H1 (cell line): Measurements from ENCODE around the gene ACTN3. TPM values are rescaled to one million over a fixed set of nuclear protein-coding genes. Genes with fewer than 3 reads are reported as not detected.

Experiments used
- CTCF ChIA-PET: fragments of 300-600 bp; sonication (Branson Sonifier 250); formaldehyde crosslinking; loops from one replicate; lab custom pipeline; 2021; ENCODE audit not compliant: partially characterized antibody; lab: Charles Lee
- POLR2A ChIA-PET: fragments of 300-600 bp; sonication (Branson Sonifier 250); formaldehyde crosslinking; loops from one replicate; lab custom pipeline; 2021; ENCODE audit warnings: inconsistent platforms; ENCODE audit not compliant: partially characterized antibody; lab: Charles Lee
- DNase-seq, 2 experiments: peaks; one replicate each; pipeline versions ENCODE4 v3.0.0 to v3.0.0-alpha.2; 2010 to 2022; ENCODE audit warnings: low spot score in 2 of 2, low read depth in 1 of 2, mixed read lengths in 1 of 2
- FAIRE-seq: peaks from 2 replicates; lab custom pipeline; 2011; peaks lifted over from hg19 to GRCh38; lab: Jason Lieb, UNC
- H2AFZ ChIP-seq: 2 replicates; pipeline ENCODE4 v1.8.1; 2012; ENCODE audit warnings: low read length, inconsistent platforms
- H2AK5ac ChIP-seq: 2 replicates; pipeline ENCODE4 v1.6.1; 2013; ENCODE audit warnings: low read depth, low read length
- H2BK120ac ChIP-seq: replicated peaks from 2 replicates; pipeline ENCODE3; 2013; ENCODE audit warnings: low read depth, low read length, inconsistent platforms
- H2BK12ac ChIP-seq: 2 replicates; pipeline ENCODE4 v1.6.1; 2013; ENCODE audit warnings: low read depth, low read length
- H2BK15ac ChIP-seq: 2 replicates; pipeline ENCODE4 v1.6.1; 2013; ENCODE audit warnings: low read length
- H2BK20ac ChIP-seq: 2 replicates; pipeline ENCODE4 v1.6.1; 2013; ENCODE audit warnings: low read length
- H2BK5ac ChIP-seq: 2 replicates; pipeline ENCODE4 v1.6.1; 2013; ENCODE audit warnings: low read depth, low read length
- H3K14ac ChIP-seq: 2 replicates; pipeline ENCODE4 v1.6.1; 2013; ENCODE audit warnings: inconsistent platforms; ENCODE audit not compliant: insufficient read length
- H3K18ac ChIP-seq: 2 replicates; pipeline ENCODE4 v1.6.1; 2013; ENCODE audit warnings: low read length; ENCODE audit errors: extremely low read depth
- H3K23ac ChIP-seq: 2 replicates; pipeline ENCODE4 v1.6.1; 2013; ENCODE audit warnings: inconsistent platforms; ENCODE audit not compliant: insufficient read length
- H3K23me2 ChIP-seq: 2 replicates; pipeline ENCODE4 v1.6.1; 2013; ENCODE audit warnings: low read depth, low read length
- H3K27ac ChIP-seq: 2 replicates; pipeline ENCODE4 v1.6.1; 2011; ENCODE audit warnings: low read depth, low read length, inconsistent platforms
- H3K27me3 ChIP-seq, 4 experiments: replicated peaks in 1 of 4; 1 replicate in 1 of 4; 2 replicates in 3 of 4; pipeline versions ENCODE4 v1.6.1 to v1.8.1; 2011 to 2013; ENCODE audit warnings: low read length in 3 of 4, mild to moderate bottlenecking in 3 of 4, inconsistent platforms in 2 of 4, mixed read lengths in 2 of 4, moderate library complexity in 1 of 4; ENCODE audit not compliant: control insufficient read depth in 3 of 4, insufficient read depth in 3 of 4; ENCODE audit errors: extremely low read depth in 1 of 4
- H3K36me3 ChIP-seq, 4 experiments: 2 replicates each; pipeline versions ENCODE4 v1.6.1 to v1.8.1; 2011 to 2013; ENCODE audit warnings: mild to moderate bottlenecking in 4 of 4, low read length in 3 of 4, moderate library complexity in 2 of 4, control low read depth in 1 of 4, inconsistent platforms in 1 of 4; ENCODE audit not compliant: insufficient read depth in 4 of 4, control insufficient read depth in 2 of 4
- H3K4ac ChIP-seq: replicated peaks from 2 replicates; pipeline ENCODE3; 2013; ENCODE audit warnings: low read length, low read depth, mixed read lengths, inconsistent platforms; ENCODE audit not compliant: insufficient read length
- H3K4me1 ChIP-seq, 4 experiments: replicated peaks in 1 of 4; 1 replicate in 1 of 4; 2 replicates in 3 of 4; pipeline versions ENCODE4 v1.6.1 to v1.8.1; 2011 to 2013; ENCODE audit warnings: low read length in 3 of 4, inconsistent platforms in 2 of 4, mixed read lengths in 1 of 4; ENCODE audit not compliant: insufficient read depth in 4 of 4, control insufficient read depth in 3 of 4
- H3K4me2 ChIP-seq, 2 experiments: 2 replicates each; pipeline versions ENCODE4 v1.6.1 to v1.8.1; 2011 to 2013; ENCODE audit warnings: low read depth in 2 of 2, low read length in 2 of 2, control low read depth in 1 of 2, inconsistent platforms in 1 of 2, mild to moderate bottlenecking in 1 of 2; ENCODE audit not compliant: insufficient read depth in 1 of 2
- H3K4me3 ChIP-seq, 4 experiments: fragments of 200-600, 300-600 bp in 1 of 4; sonication (generic), shearing (Covaris generic), sonication (Bioruptor Twin) in 1 of 4; 2 replicates each; pipeline versions ENCODE4 v1.5.1 to v1.8.1; 2011 to 2016; ENCODE audit warnings: low read length in 4 of 4, low read depth in 3 of 4, control low read depth in 2 of 4, inconsistent platforms in 2 of 4, mild to moderate bottlenecking in 2 of 4, mixed read lengths in 1 of 4, moderate library complexity in 1 of 4; ENCODE audit not compliant: insufficient read depth in 2 of 4; ENCODE audit errors: extremely low read depth in 1 of 4
- H3K56ac ChIP-seq: replicated peaks from 2 replicates; pipeline ENCODE3; 2013; ENCODE audit warnings: low read depth, mild to moderate bottlenecking, mixed read lengths, low read length, inconsistent platforms; ENCODE audit not compliant: insufficient read length
- H3K79me1 ChIP-seq: 2 replicates; pipeline ENCODE4 v1.6.1; 2013; ENCODE audit warnings: low read depth, low read length, control low read depth
- H3K79me2 ChIP-seq, 2 experiments: 2 replicates each; pipeline versions ENCODE4 v1.6.1 to v1.8.1; 2012 to 2013; ENCODE audit warnings: low read length in 2 of 2, mild to moderate bottlenecking in 2 of 2, inconsistent platforms in 1 of 2; ENCODE audit not compliant: insufficient read depth in 2 of 2, control insufficient read depth in 1 of 2
- H3K9ac ChIP-seq, 4 experiments: replicated peaks in 1 of 4; 1 replicate in 1 of 4; 2 replicates in 3 of 4; pipeline versions ENCODE4 v1.6.1 to v1.8.1; 2011 to 2013; ENCODE audit warnings: low read depth in 3 of 4, low read length in 3 of 4, control low read depth in 2 of 4, mild to moderate bottlenecking in 2 of 4, moderate library complexity in 2 of 4, inconsistent platforms in 1 of 4; ENCODE audit errors: extremely low read depth in 1 of 4
- H3K9me3 ChIP-seq, 2 experiments: 2 replicates each; pipeline versions ENCODE4 v1.6.1 to v1.8.1; 2012 to 2013; ENCODE audit warnings: mild to moderate bottlenecking in 2 of 2, moderate library complexity in 2 of 2, control low read depth in 1 of 2, inconsistent platforms in 1 of 2, low read depth in 1 of 2, low read length in 1 of 2, mixed read lengths in 1 of 2; ENCODE audit not compliant: insufficient read depth in 2 of 2
- H4K20me1 ChIP-seq, 2 experiments: replicated peaks in 1 of 2; 2 replicates each; pipeline versions ENCODE3 to v1.8.1; 2011 to 2013; ENCODE audit warnings: inconsistent platforms in 2 of 2, low read length in 2 of 2, mild to moderate bottlenecking in 1 of 2; ENCODE audit not compliant: insufficient read depth in 2 of 2, control insufficient read depth in 1 of 2
- H4K5ac ChIP-seq: 2 replicates; pipeline ENCODE4 v1.6.1; 2013; ENCODE audit warnings: low read length, low read depth, mixed read lengths, inconsistent platforms; ENCODE audit not compliant: insufficient read length
- H4K8ac ChIP-seq: 2 replicates; pipeline ENCODE4 v1.8.0; 2013; ENCODE audit warnings: mild to moderate bottlenecking, moderate library complexity, low read length, inconsistent platforms; ENCODE audit not compliant: insufficient read depth; ENCODE audit errors: extremely low read depth
- H4K91ac ChIP-seq: replicated peaks from 2 replicates; pipeline ENCODE3; 2013; ENCODE audit warnings: low read length, mixed read lengths, inconsistent platforms; ENCODE audit not compliant: insufficient read length
- ASH2L ChIP-seq: fragments of 200-600, 300-600 bp; sonication (generic); IDR thresholded peaks from one replicate; pipeline ENCODE4 v1.7.1; 2017; ENCODE audit warnings: low read length
- EP300 ChIP-seq, 2 experiments: IDR thresholded peaks; 1 replicate in 1 of 2; 2 replicates in 1 of 2; pipeline ENCODE4 v1.6.1; 2011 to 2012; ENCODE audit warnings: low read depth in 2 of 2, low read length in 2 of 2, mild to moderate bottlenecking in 2 of 2, borderline replicate concordance in 1 of 2, inconsistent platforms in 1 of 2, moderate library complexity in 1 of 2
- KDM1A ChIP-seq: fragments of 200-600, 300-600 bp; sonication (generic); IDR thresholded peaks from 2 replicates; pipeline ENCODE4 v1.7.1; 2016; ENCODE audit warnings: mild to moderate bottlenecking, low read length, borderline replicate concordance
- NRF1 ChIP-seq: IDR thresholded peaks from 2 replicates; pipeline ENCODE4 v1.6.1; 2011; ENCODE audit warnings: mild to moderate bottlenecking, low read depth, low read length, improper control_type of control experiment
- POLR2A ChIP-seq, 2 experiments: IDR thresholded peaks; 1 replicate in 1 of 2; 2 replicates in 1 of 2; pipeline ENCODE4 v1.6.1; 2011; ENCODE audit warnings: low read depth in 2 of 2, low read length in 2 of 2, mild to moderate bottlenecking in 2 of 2; ENCODE audit errors: control extremely low read depth in 1 of 2
- POLR2AphosphoS5 ChIP-seq: IDR thresholded peaks from 2 replicates; pipeline ENCODE4 v1.6.1; 2011; ENCODE audit warnings: low read depth, low read length
- RXRA ChIP-seq: IDR thresholded peaks from 2 replicates; pipeline ENCODE4 v1.6.1; 2011; ENCODE audit warnings: low read depth, mild to moderate bottlenecking, low read length, moderate library complexity; ENCODE audit not compliant: insufficient read depth
- SAP30 ChIP-seq: fragments of 300-600 bp; sonication (generic); IDR thresholded peaks from 2 replicates; pipeline ENCODE4 v1.7.1; 2012; ENCODE audit warnings: low read length, moderate library complexity, mild to moderate bottlenecking, inconsistent platforms; ENCODE audit not compliant: insufficient read depth, insufficient replicate concordance
- SP1 ChIP-seq: IDR thresholded peaks from 2 replicates; pipeline ENCODE4 v1.6.1; 2011; ENCODE audit warnings: low read depth, low read length
- SRF ChIP-seq: IDR thresholded peaks from 2 replicates; pipeline ENCODE4 v1.6.1; 2011; ENCODE audit warnings: mild to moderate bottlenecking, low read depth, low read length, moderate library complexity
- TAF1 ChIP-seq: IDR thresholded peaks from 2 replicates; pipeline ENCODE4 v1.6.1; 2011; ENCODE audit warnings: mild to moderate bottlenecking, low read depth, low read length
- TCF12 ChIP-seq: IDR thresholded peaks from 2 replicates; pipeline ENCODE4 v1.6.1; 2011; ENCODE audit warnings: low read depth, mild to moderate bottlenecking, low read length
- TEAD4 ChIP-seq: IDR thresholded peaks from 2 replicates; pipeline ENCODE4 v1.6.1; 2012; ENCODE audit warnings: low read depth, low read length, inconsistent platforms, mixed read lengths
- YY1 ChIP-seq: IDR thresholded peaks from 2 replicates; pipeline ENCODE4 v1.6.1; 2011; ENCODE audit warnings: low read depth, mild to moderate bottlenecking, low read length
- WGBS, 2 experiments: shearing (Covaris generic) in 1 of 2; methylation state at CpG; one replicate each; pipeline versions ENCODE4 v1.1.6 to v1.1.7; 2013 to 2015; ENCODE audit warnings: low lambda C conversion rate in 2 of 2, mixed read lengths in 2 of 2, inconsistent platforms in 1 of 2, low coverage in 1 of 2, missing lambda C conversion rate in 1 of 2; ENCODE audit not compliant: insufficient replicate concordance in 2 of 2, insufficient coverage in 1 of 2, insufficient read length in 1 of 2; ENCODE audit errors: extremely low coverage in 1 of 2, missing lambda C conversion rate in 1 of 2; 5-methylcytosine and 5-hydroxymethylcytosine counted together
- polyA plus RNA-seq, 7 experiments: library from polyadenylated mRNA; depleted of rRNA in 3 of 7; stranded (reverse) in 5 of 7; unstranded in 2 of 7; fragments of >200 nt in 5 of 7; fragments of 200-250 nt in 2 of 7; gene quantifications; 1 replicate in 5 of 7; 2 replicates in 1 of 7; 4 replicates in 1 of 7; pipeline versions ENCODE4 v1.2.1 to v1.2.3, GENCODE V29; 2011 to 2013; ENCODE audit warnings: missing spikeins in 2 of 7, mixed read lengths in 2 of 7
- total RNA-seq: library from RNA; stranded (reverse); fragmentation: NEBNext Ultra II Directional; extraction: Animal tissue kit (Norgen Biotek cat#: 25700); gene quantifications from 2 replicates; pipeline ENCODE4 v1.2.1, GENCODE V29; 2021
- TF ChIP-seq, protein P1 (sequence below): IDR thresholded peaks from 2 replicates; pipeline ENCODE4 v1.6.1; 2012; ENCODE audit warnings: inconsistent platforms

The ACTN3 gene
- total and polyA plus RNA-seq, 2 of the 8 experiments (the other 6 are each of a cell fraction or from before 2014, with no cell fraction given), result 30.8 to 36.7 TPM

DNA sequence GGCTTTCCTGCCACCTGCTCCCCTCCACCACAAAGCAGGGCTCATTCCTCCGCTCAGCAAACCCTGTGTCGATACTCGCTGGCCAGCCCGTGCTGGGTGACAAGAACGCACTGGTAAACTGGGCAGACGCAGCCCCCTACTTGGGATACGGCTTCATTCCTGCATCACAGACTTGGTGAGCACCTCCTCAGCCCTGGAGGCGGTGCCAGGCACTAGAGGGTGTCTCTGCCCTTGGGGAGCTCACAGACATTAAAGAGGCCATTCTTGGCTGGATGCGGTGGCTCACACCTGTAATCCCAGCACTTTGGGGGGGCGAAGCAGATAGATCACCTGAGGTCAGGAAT lies 6.9 kb upstream of the ACTN3 start:
- Histone ChIP-seq H3K4me2 (no peak overlapping the region), H4K5ac (no peak overlapping the region), H2AFZ (no peak overlapping the region), H2BK20ac (0 out of 2 replicates have a peak overlapping the region, but pooled peaks have one; percentile 10), H3K27me3 (no peaks in the 10 kb centered on the region), H3K79me1 (no peaks in the 10 kb centered on the region), H3K18ac (no peak overlapping the region), H3K23ac (no peak overlapping the region), H2BK12ac (0 out of 2 replicates have a peak overlapping the region, but pooled peaks have one; percentile 17), H3K4me3 (no peak overlapping the region), H3K14ac (no peak overlapping the region), H3K79me2 (no peaks in the 10 kb centered on the region), H4K8ac (no peak overlapping the region), H3K4ac (no peak overlapping the region), H2BK5ac (peak overlapping the region; percentile 81; the same call in 1 of the 2 replicates), H2AK5ac (peak overlapping the region; percentile 75; the same call in 1 of the 2 replicates), H4K91ac (no peak overlapping the region), H3K9me3 (no peaks in the 10 kb centered on the region), H4K20me1 (no peaks in the 10 kb centered on the region), H3K9ac (no peak overlapping the region), H3K23me2 (no peaks in the 10 kb centered on the region), H3K56ac (no peak overlapping the region), H3K36me3 (no peaks in the 10 kb centered on the region), H3K27ac (no peak overlapping the region), H2BK15ac (no peak overlapping the region), H2BK120ac (no peak overlapping the region), H3K4me1 (peaks cover 0 to 17% (median 4%) of the 10 kb centered on the region in 4 experiments; a peak in 6 of 7 replicates)
- WGBS, 2 experiments, result 90% methylated on average over 9 of the region's 10 CpGs; no CpG with 5 or more reads in 1 of the 2 experiments
- POLR2A ChIA-PET, result interaction anchor here (0.7 to 2.9 kb wide), 2 partner anchors 9 to 98 kb away, joined by 4 to 7 read pairs; partner anchors contain the start of gene RBM4
- CTCF ChIA-PET, result interaction anchor here (0.6 kb wide), 1 partner anchor 56 kb away, joined by 3 read pairs; no protein-coding TSS in a partner anchor
- FAIRE-seq (no peak), DNase-seq (peak in 1 of 2 experiments; percentile 46)
- no peak for TF ChIP-seq TAF1
- TF ChIP-seq YY1, result no peak
- no peak for TF ChIP-seq SRF
- no peak for TF ChIP-seq POLR2A (IDR thresholded peaks at IDR 0.05; ENCODE audit: control extremely low read depth in 1 of 2, low read depth in 2 of 2, low read length in 2 of 2)
- TF ChIP-seq, protein P1, sequence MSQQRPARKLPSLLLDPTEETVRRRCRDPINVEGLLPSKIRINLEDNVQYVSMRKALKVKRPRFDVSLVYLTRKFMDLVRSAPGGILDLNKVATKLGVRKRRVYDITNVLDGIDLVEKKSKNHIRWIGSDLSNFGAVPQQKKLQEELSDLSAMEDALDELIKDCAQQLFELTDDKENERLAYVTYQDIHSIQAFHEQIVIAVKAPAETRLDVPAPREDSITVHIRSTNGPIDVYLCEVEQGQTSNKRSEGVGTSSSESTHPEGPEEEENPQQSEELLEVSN, result no peak
- no peak for TF ChIP-seq POLR2AphosphoS5
- no peak for TF ChIP-seq SAP30
- TF ChIP-seq TCF12, result no peak
- no peak for TF ChIP-seq NRF1
- no peak for TF ChIP-seq KDM1A
- no peak for TF ChIP-seq SP1
- no peak for TF ChIP-seq EP300 (IDR thresholded peaks at IDR 0.05; ENCODE audit: borderline replicate concordance in 1 of 2, low read depth in 2 of 2, low read length in 2 of 2)
- no peak for TF ChIP-seq TEAD4
- TF ChIP-seq RXRA, result no peak
- TF ChIP-seq ASH2L, result no peak
